ENCODE results near the gene COL5A2. TPM values are rescaled to one million over a fixed set of nuclear protein-coding genes. Genes with fewer than 3 reads are reported as not detected.

Gene COL5A2
- total RNA-seq (10 to 100 TPM; 11.6 to 83.5 TPM), polyA plus RNA-seq (1 to 10 TPM; 3.2 to 6.5 TPM)

DNA sequence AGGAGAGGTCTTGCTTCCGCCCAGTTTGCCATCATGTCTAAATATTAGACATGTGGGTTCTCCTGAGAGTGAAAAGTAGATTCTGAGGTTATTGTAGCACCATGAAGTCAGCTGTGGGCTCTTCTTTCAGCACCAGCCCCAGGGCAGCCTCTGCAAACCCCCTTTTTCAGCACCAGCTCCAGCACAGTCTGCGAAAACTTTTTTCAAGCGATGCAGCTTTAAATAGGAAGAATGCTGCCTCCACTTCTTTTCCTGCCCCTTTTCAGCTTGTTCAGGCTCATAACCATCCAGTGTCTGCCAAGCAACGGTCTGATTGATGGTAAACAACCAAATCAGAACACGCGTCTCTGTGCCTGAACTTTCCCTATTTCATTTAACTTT, at the start of gene COL5A2:
TSS of gene COL5A2 (minus strand) at position 192 of the 381 bp plus-strand sequence. CDS start at position 35, 157 bp downstream.
- peaks cover 0 to 2% (median 0%) of the 10 kb centered on the region in 4 donors for H3K36me3 ChIP-seq (ENCODE audit: control insufficient read depth in 4 of 4, insufficient read depth in 3 of 4, low read depth in 1 of 4, low read length in 3 of 4)
- TF ChIP-seq RAD21 (IDR thresholded peaks at IDR 0.05) (peak in 1 of 2 donors; percentile 55), FOXA2 (IDR thresholded peaks at IDR 0.05) (no peak)
- TF ChIP-seq, protein P1, sequence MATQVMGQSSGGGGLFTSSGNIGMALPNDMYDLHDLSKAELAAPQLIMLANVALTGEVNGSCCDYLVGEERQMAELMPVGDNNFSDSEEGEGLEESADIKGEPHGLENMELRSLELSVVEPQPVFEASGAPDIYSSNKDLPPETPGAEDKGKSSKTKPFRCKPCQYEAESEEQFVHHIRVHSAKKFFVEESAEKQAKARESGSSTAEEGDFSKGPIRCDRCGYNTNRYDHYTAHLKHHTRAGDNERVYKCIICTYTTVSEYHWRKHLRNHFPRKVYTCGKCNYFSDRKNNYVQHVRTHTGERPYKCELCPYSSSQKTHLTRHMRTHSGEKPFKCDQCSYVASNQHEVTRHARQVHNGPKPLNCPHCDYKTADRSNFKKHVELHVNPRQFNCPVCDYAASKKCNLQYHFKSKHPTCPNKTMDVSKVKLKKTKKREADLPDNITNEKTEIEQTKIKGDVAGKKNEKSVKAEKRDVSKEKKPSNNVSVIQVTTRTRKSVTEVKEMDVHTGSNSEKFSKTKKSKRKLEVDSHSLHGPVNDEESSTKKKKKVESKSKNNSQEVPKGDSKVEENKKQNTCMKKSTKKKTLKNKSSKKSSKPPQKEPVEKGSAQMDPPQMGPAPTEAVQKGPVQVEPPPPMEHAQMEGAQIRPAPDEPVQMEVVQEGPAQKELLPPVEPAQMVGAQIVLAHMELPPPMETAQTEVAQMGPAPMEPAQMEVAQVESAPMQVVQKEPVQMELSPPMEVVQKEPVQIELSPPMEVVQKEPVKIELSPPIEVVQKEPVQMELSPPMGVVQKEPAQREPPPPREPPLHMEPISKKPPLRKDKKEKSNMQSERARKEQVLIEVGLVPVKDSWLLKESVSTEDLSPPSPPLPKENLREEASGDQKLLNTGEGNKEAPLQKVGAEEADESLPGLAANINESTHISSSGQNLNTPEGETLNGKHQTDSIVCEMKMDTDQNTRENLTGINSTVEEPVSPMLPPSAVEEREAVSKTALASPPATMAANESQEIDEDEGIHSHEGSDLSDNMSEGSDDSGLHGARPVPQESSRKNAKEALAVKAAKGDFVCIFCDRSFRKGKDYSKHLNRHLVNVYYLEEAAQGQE (IDR thresholded peaks at IDR 0.05) = peak; percentile 93
- TF ChIP-seq, protein P2, sequence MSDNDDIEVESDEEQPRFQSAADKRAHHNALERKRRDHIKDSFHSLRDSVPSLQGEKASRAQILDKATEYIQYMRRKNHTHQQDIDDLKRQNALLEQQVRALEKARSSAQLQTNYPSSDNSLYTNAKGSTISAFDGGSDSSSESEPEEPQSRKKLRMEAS (IDR thresholded peaks at IDR 0.05) = peak; percentile 7
- peak; percentile 43 for DNase-seq (ENCODE audit: low spot score)
- H3K9ac ChIP-seq (ENCODE audit: low read depth in 1 of 2, low read length in 2 of 2) = peak within 1 kb of the TSS; percentile 45 to 77
- H3K9me3 ChIP-seq (ENCODE audit: control insufficient read depth in 4 of 4, low read length in 3 of 4) = no peaks in the 10 kb centered on the region
- H3K27ac ChIP-seq (ENCODE audit: low read depth in 1 of 2, low read length in 2 of 2) = peak within 1 kb of the TSS; percentile 21 to 48
- H3K27me3 ChIP-seq (ENCODE audit: control insufficient read depth in 4 of 4, insufficient read depth in 4 of 4, low read length in 3 of 4) = no peaks in the 10 kb centered on the region
- peaks cover 0 to 17% (median 9%) of the 10 kb centered on the region in 4 donors for H3K4me1 ChIP-seq (ENCODE audit: control insufficient read depth in 4 of 4, insufficient read depth in 4 of 4, low read length in 3 of 4)
- WGBS = 5% methylated on average over 6 of the region's 6 CpGs
- H3K4me3 ChIP-seq (ENCODE audit: low read depth in 1 of 3, low read length in 3 of 3) = peak within 1 kb of the TSS; percentile 52 to 73 (median 60)

DNA sequence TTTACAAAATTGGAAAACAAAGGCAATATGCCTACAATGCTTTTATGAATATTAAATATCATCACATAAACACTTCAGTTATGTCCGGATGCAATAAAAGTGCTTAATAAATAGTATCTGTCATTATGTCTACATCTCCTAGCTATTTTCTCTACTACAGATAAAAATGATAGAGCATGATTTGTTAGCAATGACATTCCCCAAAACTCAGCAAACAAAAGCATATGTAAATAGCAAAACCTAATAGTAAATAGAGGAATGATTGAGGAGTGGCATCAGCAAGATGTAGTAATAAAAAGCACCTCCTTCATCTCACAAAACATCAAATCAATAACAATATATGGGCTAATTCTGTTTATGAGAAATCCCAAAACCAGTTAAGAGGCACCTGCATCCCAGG, 46.5 kb upstream of the COL5A2 start:
- H3K9me3 ChIP-seq (ENCODE audit: control insufficient read depth in 4 of 4, low read length in 3 of 4) = no peaks in the 10 kb centered on the region
- H3K36me3 ChIP-seq (ENCODE audit: control insufficient read depth in 4 of 4, insufficient read depth in 3 of 4, low read depth in 1 of 4, low read length in 3 of 4) = no peaks in the 10 kb centered on the region
- H3K9ac ChIP-seq (ENCODE audit: low read depth in 1 of 2, low read length in 2 of 2) = no peak overlapping the region
- H3K27ac ChIP-seq (ENCODE audit: low read depth in 1 of 2, low read length in 2 of 2) = no peak overlapping the region
- H3K4me1 ChIP-seq (ENCODE audit: control insufficient read depth in 4 of 4, insufficient read depth in 4 of 4, low read length in 3 of 4) = no peaks in the 10 kb centered on the region
- no peak for DNase-seq (ENCODE audit: low spot score)
- WGBS = 95% methylated on average over 1 of the region's 1 CpG
- no peaks in the 10 kb centered on the region for H3K27me3 ChIP-seq (ENCODE audit: control insufficient read depth in 4 of 4, insufficient read depth in 4 of 4, low read length in 3 of 4)
- TF ChIP-seq TAF1 (conservative IDR thresholded peaks at IDR 0.05) (no peak), FOXA2 (IDR thresholded peaks at IDR 0.05) (no peak), FOXA1 (IDR thresholded peaks at IDR 0.05) (no peak)
- no peak overlapping the region for H3K4me3 ChIP-seq (ENCODE audit: low read depth in 1 of 3, low read length in 3 of 3)

DNA sequence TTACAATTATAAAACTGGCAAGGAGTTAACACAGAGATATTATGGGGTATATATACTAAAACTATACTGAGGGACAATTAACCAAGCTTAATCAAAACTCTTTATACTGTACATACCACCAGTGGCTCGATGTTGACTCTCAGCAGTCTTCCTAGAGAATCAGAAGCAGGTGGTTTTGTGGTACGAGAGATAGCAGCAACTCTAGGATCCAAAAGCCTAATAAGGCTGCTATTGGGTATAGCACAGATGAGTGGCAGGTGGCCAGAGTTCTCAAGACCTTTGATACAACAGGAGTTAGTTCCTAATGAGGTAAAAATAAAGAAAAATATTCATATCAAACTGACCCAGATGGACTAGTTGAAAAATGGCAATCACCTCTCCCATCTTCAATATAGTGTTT, 45.5 kb upstream of the COL5A2 start:
- Histone ChIP-seq H3K36me3 (ENCODE audit: control insufficient read depth in 4 of 4, insufficient read depth in 3 of 4, low read depth in 1 of 4, low read length in 3 of 4) (no peaks in the 10 kb centered on the region), H3K4me3 (ENCODE audit: low read depth in 1 of 3, low read length in 3 of 3) (no peak overlapping the region), H3K27me3 (ENCODE audit: control insufficient read depth in 4 of 4, insufficient read depth in 4 of 4, low read length in 3 of 4) (no peaks in the 10 kb centered on the region), H3K4me1 (ENCODE audit: control insufficient read depth in 4 of 4, insufficient read depth in 4 of 4, low read length in 3 of 4) (no peaks in the 10 kb centered on the region), H3K9ac (ENCODE audit: low read depth in 1 of 2, low read length in 2 of 2) (no peak overlapping the region), H3K27ac (ENCODE audit: low read depth in 1 of 2, low read length in 2 of 2) (no peak overlapping the region), H3K9me3 (ENCODE audit: control insufficient read depth in 4 of 4, low read length in 3 of 4) (no peaks in the 10 kb centered on the region)
- WGBS = 95% methylated on average over 2 of the region's 2 CpGs
- DNase-seq (ENCODE audit: low spot score) = no peak
- TF ChIP-seq FOXA1 (IDR thresholded peaks at IDR 0.05) (no peak), SP1 (IDR thresholded peaks at IDR 0.05) (no peak), TAF1 (conservative IDR thresholded peaks at IDR 0.05) (no peak), YY1 (IDR thresholded peaks at IDR 0.05) (no peak), RXRA (IDR thresholded peaks at IDR 0.05) (no peak), HNF4A (conservative IDR thresholded peaks at IDR 0.05) (no peak), GABPA (IDR thresholded peaks at IDR 0.05 in 1 of 2, conservative IDR thresholded peaks at IDR 0.05 in 1 of 2) (no peak), NR2F2 (IDR thresholded peaks at IDR 0.05) (no peak), JUND (IDR thresholded peaks at IDR 0.05) (no peak), RAD21 (IDR thresholded peaks at IDR 0.05) (no peak), EGR1 (IDR thresholded peaks at IDR 0.05; ENCODE audit: low read depth in 2 of 2) (no peak), HNF4G (IDR thresholded peaks at IDR 0.05) (no peak)
- TF ChIP-seq, protein P1 (IDR thresholded peaks at IDR 0.05) = no peak
- TF ChIP-seq, protein P2 (IDR thresholded peaks at IDR 0.05) = no peak
- TF ChIP-seq, protein P3, sequence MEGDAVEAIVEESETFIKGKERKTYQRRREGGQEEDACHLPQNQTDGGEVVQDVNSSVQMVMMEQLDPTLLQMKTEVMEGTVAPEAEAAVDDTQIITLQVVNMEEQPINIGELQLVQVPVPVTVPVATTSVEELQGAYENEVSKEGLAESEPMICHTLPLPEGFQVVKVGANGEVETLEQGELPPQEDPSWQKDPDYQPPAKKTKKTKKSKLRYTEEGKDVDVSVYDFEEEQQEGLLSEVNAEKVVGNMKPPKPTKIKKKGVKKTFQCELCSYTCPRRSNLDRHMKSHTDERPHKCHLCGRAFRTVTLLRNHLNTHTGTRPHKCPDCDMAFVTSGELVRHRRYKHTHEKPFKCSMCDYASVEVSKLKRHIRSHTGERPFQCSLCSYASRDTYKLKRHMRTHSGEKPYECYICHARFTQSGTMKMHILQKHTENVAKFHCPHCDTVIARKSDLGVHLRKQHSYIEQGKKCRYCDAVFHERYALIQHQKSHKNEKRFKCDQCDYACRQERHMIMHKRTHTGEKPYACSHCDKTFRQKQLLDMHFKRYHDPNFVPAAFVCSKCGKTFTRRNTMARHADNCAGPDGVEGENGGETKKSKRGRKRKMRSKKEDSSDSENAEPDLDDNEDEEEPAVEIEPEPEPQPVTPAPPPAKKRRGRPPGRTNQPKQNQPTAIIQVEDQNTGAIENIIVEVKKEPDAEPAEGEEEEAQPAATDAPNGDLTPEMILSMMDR (IDR thresholded peaks at IDR 0.05; ENCODE audit: low read depth, low read length, missing input control) = no peak
- TF ChIP-seq, protein P4, sequence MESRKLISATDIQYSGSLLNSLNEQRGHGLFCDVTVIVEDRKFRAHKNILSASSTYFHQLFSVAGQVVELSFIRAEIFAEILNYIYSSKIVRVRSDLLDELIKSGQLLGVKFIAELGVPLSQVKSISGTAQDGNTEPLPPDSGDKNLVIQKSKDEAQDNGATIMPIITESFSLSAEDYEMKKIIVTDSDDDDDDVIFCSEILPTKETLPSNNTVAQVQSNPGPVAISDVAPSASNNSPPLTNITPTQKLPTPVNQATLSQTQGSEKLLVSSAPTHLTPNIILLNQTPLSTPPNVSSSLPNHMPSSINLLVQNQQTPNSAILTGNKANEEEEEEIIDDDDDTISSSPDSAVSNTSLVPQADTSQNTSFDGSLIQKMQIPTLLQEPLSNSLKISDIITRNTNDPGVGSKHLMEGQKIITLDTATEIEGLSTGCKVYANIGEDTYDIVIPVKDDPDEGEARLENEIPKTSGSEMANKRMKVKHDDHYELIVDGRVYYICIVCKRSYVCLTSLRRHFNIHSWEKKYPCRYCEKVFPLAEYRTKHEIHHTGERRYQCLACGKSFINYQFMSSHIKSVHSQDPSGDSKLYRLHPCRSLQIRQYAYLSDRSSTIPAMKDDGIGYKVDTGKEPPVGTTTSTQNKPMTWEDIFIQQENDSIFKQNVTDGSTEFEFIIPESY (IDR thresholded peaks at IDR 0.05) = no peak
